Esophagus muscularis mucosa (tissue), 4 donors: ENCODE data around the gene GRAMD2B. TPM values are rescaled to one million over a fixed set of nuclear protein-coding genes. Genes with fewer than 3 reads are reported as not detected.

ENCODE experiments used
- DNase-seq: peaks from one replicate; pipeline ENCODE4 v3.0.0-alpha.2; 2017; ENCODE audit errors: extremely low spot score
- H3K27ac ChIP-seq, 4 donors: fragments of 200-600 bp; sonication (generic); replicated peaks in 1 of 4; 1 replicate in 3 of 4; 2 replicates in 1 of 4; pipeline ENCODE4 v1.5.1; 2016 to 2019; ENCODE audit warnings: mild to moderate bottlenecking in 1 of 4
- H3K27me3 ChIP-seq, 4 donors: fragments of 200-600 bp; sonication (generic); one replicate each; pipeline versions ENCODE4 v1.5.1 to v1.6.0; 2016 to 2019
- H3K36me3 ChIP-seq, 4 donors: fragments of 200-600 bp; sonication (generic); one replicate each; pipeline ENCODE4 v1.5.1; 2016 to 2019
- H3K4me1 ChIP-seq, 4 donors: fragments of 200-600 bp; sonication (generic); one replicate each; pipeline ENCODE4 v1.5.1; 2016 to 2019
- H3K4me3 ChIP-seq, 4 donors: fragments of 200-600 bp; sonication (generic); 1 replicate in 2 of 4; 2 replicates in 2 of 4; pipeline ENCODE4 v1.5.1; 2016 to 2019; ENCODE audit warnings: mild to moderate bottlenecking in 4 of 4, moderate library complexity in 1 of 4
- H3K9me3 ChIP-seq, 4 donors: fragments of 200-600 bp; sonication (generic); 1 replicate in 3 of 4; 2 replicates in 1 of 4; pipeline ENCODE4 v1.5.1; 2016 to 2019
- EP300 ChIP-seq: sonication (generic); formaldehyde crosslinking; IDR thresholded peaks from one replicate; pipeline ENCODE4 v1.6.1; 2017; ENCODE audit warnings: antibody characterized with exemption
- POLR2A ChIP-seq: fragments of 450-650 bp; IDR thresholded peaks from one replicate; pipeline ENCODE4 v1.6.1; 2017; ENCODE audit warnings: antibody characterized with exemption, moderate library complexity, mild to moderate bottlenecking, low read depth
- POLR2AphosphoS5 ChIP-seq, 2 donors: sonication (generic); formaldehyde crosslinking; IDR thresholded peaks; one replicate each; pipeline ENCODE4 v1.6.1; 2017; ENCODE audit warnings: antibody characterized with exemption in 2 of 2
- WGBS: methylation state at CpG from one replicate; pipeline ENCODE4 v1.1.5; 2018; 5-methylcytosine and 5-hydroxymethylcytosine counted together
- intact Hi-C: fragments of 100-400 bp; cut with DNase I; formaldehyde crosslinking; loops from one replicate; pipeline ENCODE4 v1.15.1; 2023
- total RNA-seq, 4 donors: library from RNA; depleted of rRNA; stranded (reverse); fragments of >200 nt; gene quantifications; one replicate each; pipeline versions ENCODE4 v1.1.0 to v1.2.1, GENCODE V29; 2016
- TF ChIP-seq, protein P1 (sequence below), 3 experiments: fragments of 200-600 bp in 2 of 3; fragments of 450-650 bp in 1 of 3; sonication (generic) in 2 of 3; IDR thresholded peaks; one replicate each; pipeline ENCODE4 v1.5.1; 2017 to 2019; ENCODE audit warnings: antibody characterized with exemption in 3 of 3, mild to moderate bottlenecking in 2 of 3, moderate library complexity in 1 of 3

Gene GRAMD2B
- total RNA-seq, 4 donors from 2014 or later: 37.9 to 76.5 (median 49.4) TPM

DNA sequence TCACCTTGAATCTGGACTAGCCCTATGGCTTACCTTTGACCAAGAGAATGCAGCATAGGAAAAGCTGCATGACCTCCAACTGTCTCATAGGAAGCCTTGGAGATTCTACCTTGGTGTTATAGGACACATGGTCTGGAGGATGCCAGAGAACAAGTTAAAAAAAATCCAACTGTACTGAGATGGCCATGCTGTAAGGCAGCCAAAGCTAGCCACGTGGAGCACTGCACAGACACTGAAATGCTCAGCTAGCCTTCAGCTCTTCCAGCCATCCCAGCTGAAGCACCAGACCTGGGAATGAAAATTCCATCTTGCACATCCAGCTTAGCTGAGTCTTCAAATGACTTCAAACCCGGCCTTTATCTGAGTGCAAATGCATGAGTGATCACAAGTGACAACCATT, 6.0 kb upstream of the GRAMD2B start:
- Histone ChIP-seq H3K4me1 (peaks cover 16 to 39% (median 34%) of the 10 kb centered on the region in 4 donors), H3K27me3 (no peaks in the 10 kb centered on the region), H3K9me3 (no peaks in the 10 kb centered on the region), H3K36me3 (no peaks in the 10 kb centered on the region), H3K27ac (peak overlapping the region in 1 of 4 donors; percentile 79), H3K4me3 (no peak overlapping the region)
- intact Hi-C loops: no loop called here
- WGBS: 75% methylated on average over 2 of the region's 2 CpGs
- no peak for DNase-seq
- no peak for TF ChIP-seq POLR2A
- no peak for TF ChIP-seq POLR2AphosphoS5 (IDR thresholded peaks at IDR 0.05)
- TF ChIP-seq, protein P1, sequence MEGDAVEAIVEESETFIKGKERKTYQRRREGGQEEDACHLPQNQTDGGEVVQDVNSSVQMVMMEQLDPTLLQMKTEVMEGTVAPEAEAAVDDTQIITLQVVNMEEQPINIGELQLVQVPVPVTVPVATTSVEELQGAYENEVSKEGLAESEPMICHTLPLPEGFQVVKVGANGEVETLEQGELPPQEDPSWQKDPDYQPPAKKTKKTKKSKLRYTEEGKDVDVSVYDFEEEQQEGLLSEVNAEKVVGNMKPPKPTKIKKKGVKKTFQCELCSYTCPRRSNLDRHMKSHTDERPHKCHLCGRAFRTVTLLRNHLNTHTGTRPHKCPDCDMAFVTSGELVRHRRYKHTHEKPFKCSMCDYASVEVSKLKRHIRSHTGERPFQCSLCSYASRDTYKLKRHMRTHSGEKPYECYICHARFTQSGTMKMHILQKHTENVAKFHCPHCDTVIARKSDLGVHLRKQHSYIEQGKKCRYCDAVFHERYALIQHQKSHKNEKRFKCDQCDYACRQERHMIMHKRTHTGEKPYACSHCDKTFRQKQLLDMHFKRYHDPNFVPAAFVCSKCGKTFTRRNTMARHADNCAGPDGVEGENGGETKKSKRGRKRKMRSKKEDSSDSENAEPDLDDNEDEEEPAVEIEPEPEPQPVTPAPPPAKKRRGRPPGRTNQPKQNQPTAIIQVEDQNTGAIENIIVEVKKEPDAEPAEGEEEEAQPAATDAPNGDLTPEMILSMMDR (IDR thresholded peaks at IDR 0.05): no peak
- no peak for TF ChIP-seq EP300

DNA sequence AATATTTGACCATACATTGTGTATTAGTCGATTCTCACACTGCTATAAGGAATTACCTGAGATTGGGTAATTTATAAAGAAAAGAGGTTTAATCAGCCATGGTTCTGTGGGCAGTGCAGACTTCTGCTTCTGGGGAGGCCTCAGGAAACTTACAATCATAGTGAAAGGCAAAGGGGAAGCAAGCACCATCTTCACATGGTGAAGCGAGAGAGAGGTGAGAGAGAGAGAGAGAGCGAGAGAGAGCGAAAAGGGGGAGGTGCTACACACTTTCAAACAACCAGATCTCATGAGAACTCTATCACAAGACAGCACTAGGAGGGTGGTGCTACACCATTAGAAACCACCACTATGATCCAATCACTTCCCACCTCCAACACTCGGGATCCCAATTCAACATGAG, 4.1 kb upstream of the GRAMD2B start:
- intact Hi-C loops: no loop called here
- Histone ChIP-seq H3K4me1 (peaks cover 20 to 41% (median 37%) of the 10 kb centered on the region in 4 donors), H3K9me3 (no peaks in the 10 kb centered on the region), H3K4me3 (no peak overlapping the region), H3K27ac (no peak overlapping the region), H3K36me3 (no peaks in the 10 kb centered on the region), H3K27me3 (no peaks in the 10 kb centered on the region)
- 97% methylated on average over 5 of the region's 5 CpGs for WGBS
- DNase-seq: no peak
- TF ChIP-seq EP300 (no peak), POLR2A (no peak), POLR2AphosphoS5 (IDR thresholded peaks at IDR 0.05) (no peak)
- TF ChIP-seq, protein P1 (IDR thresholded peaks at IDR 0.05): no peak

DNA sequence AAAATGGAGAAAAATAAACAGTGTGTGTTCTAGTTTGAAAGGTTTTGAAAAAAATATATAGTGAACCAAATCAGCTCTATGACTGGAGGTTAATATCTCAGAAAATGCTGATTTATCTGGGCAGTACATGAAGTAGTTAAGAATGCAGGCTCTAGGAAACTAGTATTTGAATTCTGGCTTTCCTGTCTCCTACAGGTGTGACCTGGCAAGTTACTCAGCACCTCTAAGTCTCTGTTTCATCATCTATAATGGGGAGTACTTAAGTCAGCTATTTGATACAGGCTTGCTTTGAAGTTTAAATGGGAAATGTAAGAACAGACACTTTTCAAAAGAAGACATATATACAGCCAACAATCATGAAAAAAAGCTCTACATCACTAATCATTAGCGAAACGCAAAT, 5.2 kb downstream of the GRAMD2B start:
- H3K36me3 ChIP-seq: peaks cover 0 to 23% (median 3%) of the 10 kb centered on the region in 4 donors
- intact Hi-C loops: no loop called here
- no peaks in the 10 kb centered on the region for H3K9me3 ChIP-seq
- H3K4me1 ChIP-seq: peaks cover 19 to 58% (median 52%) of the 10 kb centered on the region in 4 donors
- 36% methylated on average over 2 of the region's 2 CpGs for WGBS
- no peak overlapping the region for H3K4me3 ChIP-seq
- DNase-seq: no peak
- H3K27me3 ChIP-seq: no peaks in the 10 kb centered on the region
- TF ChIP-seq POLR2AphosphoS5 (IDR thresholded peaks at IDR 0.05) (no peak), POLR2A (no peak), EP300 (no peak)
- TF ChIP-seq, protein P1 (IDR thresholded peaks at IDR 0.05): no peak
- H3K27ac ChIP-seq: no peak overlapping the region

DNA sequence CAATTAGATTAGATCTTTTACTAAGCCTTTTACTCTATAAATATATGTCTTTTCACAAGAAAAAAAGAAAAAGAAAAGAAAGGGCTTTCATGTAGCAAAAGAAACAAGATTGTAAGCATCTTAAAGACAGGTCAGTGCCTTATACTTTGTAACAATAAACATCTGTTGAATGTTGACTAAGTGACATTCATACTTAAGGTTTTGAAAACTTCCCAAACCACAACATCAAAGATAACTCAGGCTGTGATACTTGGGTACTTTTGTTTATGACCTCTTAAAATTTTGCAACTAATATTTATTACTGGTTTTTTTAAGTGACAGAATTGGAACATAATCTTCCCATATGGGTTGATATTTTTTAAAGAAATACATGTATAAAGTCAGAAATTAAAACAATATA, 7.4 kb downstream of the GRAMD2B start:
- TF ChIP-seq EP300: no peak
- TF ChIP-seq POLR2AphosphoS5 (IDR thresholded peaks at IDR 0.05): no peak
- TF ChIP-seq, protein P1 (IDR thresholded peaks at IDR 0.05): no peak
- Histone ChIP-seq H3K4me3 (no peak overlapping the region), H3K36me3 (peaks cover 0 to 24% (median 3%) of the 10 kb centered on the region in 4 donors), H3K9me3 (no peaks in the 10 kb centered on the region), H3K27me3 (no peaks in the 10 kb centered on the region), H3K4me1 (peaks cover 21 to 69% (median 56%) of the 10 kb centered on the region in 4 donors), H3K27ac (no peak overlapping the region)
- intact Hi-C loops: no loop called here
- no peak for DNase-seq

DNA sequence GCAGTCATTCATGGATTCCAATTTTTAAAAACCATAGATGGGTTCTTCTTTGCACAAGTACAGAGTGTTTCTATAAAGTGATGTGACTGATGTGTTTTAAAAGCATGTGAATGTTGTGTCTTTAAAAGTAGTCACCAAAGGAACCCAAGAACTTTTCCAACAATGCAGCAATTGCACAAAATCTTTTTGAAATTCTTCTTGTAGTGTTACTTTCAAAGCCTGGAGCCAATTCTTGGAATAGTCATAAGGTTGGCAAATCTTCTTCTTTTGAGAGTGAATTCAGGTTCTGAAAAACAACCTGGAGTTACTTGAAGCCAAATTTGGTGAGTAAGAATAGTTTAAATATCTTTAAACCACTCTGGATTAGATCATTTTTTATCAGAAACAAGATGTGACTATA, 10.5 kb downstream of the GRAMD2B start:
- DNase-seq: no peak
- no peaks in the 10 kb centered on the region for H3K9me3 ChIP-seq
- no peak for TF ChIP-seq POLR2A
- no peak for TF ChIP-seq EP300
- peak in 1 of 2 donors; percentile 60 for TF ChIP-seq POLR2AphosphoS5 (IDR thresholded peaks at IDR 0.05)
- TF ChIP-seq, protein P1 (IDR thresholded peaks at IDR 0.05): no peak
- H3K4me3 ChIP-seq: peak overlapping the region in 1 of 4 donors; percentile 2
- peak overlapping the region; percentile 73 to 79 (median 76) for H3K27ac ChIP-seq
- intact Hi-C loops: no loop called here
- H3K27me3 ChIP-seq: no peaks in the 10 kb centered on the region
- peaks cover 0 to 29% (median 7%) of the 10 kb centered on the region in 4 donors for H3K36me3 ChIP-seq
- H3K4me1 ChIP-seq: peaks cover 10 to 45% (median 37%) of the 10 kb centered on the region in 4 donors
